K562 (cell line): Measurements from ENCODE around the gene PLAC8L1. TPM values are rescaled to one million over a fixed set of nuclear protein-coding genes. Genes with fewer than 3 reads are reported as not detected.

Source experiments
- ATAC-seq: fragments of 200-7000 bp; cut with Tn5 transposase; 3 replicates; pipeline ENCODE4 v1.9.1; 2020; ENCODE audit warnings: moderate library complexity
- BruUV-seq: library from RNA; stranded (reverse); fragments of 400-500 nt; replicated peaks from 2 replicates; lab custom pipeline; 2021; lab: Mats Ljungman, UMichigan
- CTCF ChIA-PET: fragments of 300-600 bp; formaldehyde crosslinking; extraction: SDS; loops from one replicate; lab custom pipeline; 2021; ENCODE audit warnings: low intra/inter-chr PET ratio; lab: Yijun Ruan, JAX
- POLR2A ChIA-PET: fragments of 300-600, 350-650 bp; sonication (Branson Sonifier 250); formaldehyde crosslinking; extraction: SDS; loops from one replicate; lab custom pipeline; 2021; ENCODE audit warnings: antibody characterized with exemption, inconsistent platforms; lab: Yijun Ruan, JAX
- DNase-seq, 4 experiments: peaks; one replicate each; pipeline versions ENCODE4 v3.0.0 to v3.0.0-alpha.2; 2011 to 2018; ENCODE audit warnings: low spot score in 3 of 4, mixed read lengths in 3 of 4; ENCODE audit errors: extremely low read depth in 1 of 4
- FAIRE-seq: peaks from 2 replicates; lab custom pipeline; 2011; peaks lifted over from hg19 to GRCh38; lab: Jason Lieb, UNC
- H2AFZ ChIP-seq: 2 replicates; pipeline ENCODE4 v1.6.0; 2011; ENCODE audit warnings: low read depth, low read length, control low read depth, inconsistent platforms
- H3K27ac ChIP-seq: fragments of 200-600 bp; 3 replicates; pipeline ENCODE4 v1.8.0; 2011; ENCODE audit warnings: low read depth, mild to moderate bottlenecking, control low read depth, inconsistent platforms, low read length, moderate library complexity, mixed read lengths; ENCODE audit errors: extremely low read depth
- H3K27me3 ChIP-seq, 2 experiments: fragments of 300-600 bp in 1 of 2; 2 replicates in 1 of 2; 3 replicates in 1 of 2; pipeline versions ENCODE4 v1.6.0 to v1.8.0; 2011; ENCODE audit warnings: inconsistent platforms in 2 of 2, low read length in 2 of 2, mild to moderate bottlenecking in 1 of 2, mixed read lengths in 1 of 2, moderate library complexity in 1 of 2; ENCODE audit not compliant: control insufficient read depth in 2 of 2, insufficient read depth in 2 of 2
- H3K36me3 ChIP-seq: fragments of 300-600 bp; 3 replicates; pipeline ENCODE4 v1.8.0; 2011; ENCODE audit warnings: mild to moderate bottlenecking, low read length, inconsistent platforms; ENCODE audit not compliant: control insufficient read depth, insufficient read depth
- H3K4me1 ChIP-seq, 2 experiments: fragments of 200-600 bp in 1 of 2; replicated peaks in 1 of 2; 2 replicates in 1 of 2; 3 replicates in 1 of 2; pipeline versions ENCODE4 v1.5.1 to v1.8.0; 2011; ENCODE audit warnings: inconsistent platforms in 2 of 2, low read length in 2 of 2, mild to moderate bottlenecking in 1 of 2, mixed read lengths in 1 of 2, moderate library complexity in 1 of 2; ENCODE audit not compliant: control insufficient read depth in 2 of 2, insufficient read depth in 2 of 2
- H3K4me2 ChIP-seq: 2 replicates; pipeline ENCODE4 v1.6.1; 2011; ENCODE audit warnings: low read length, control low read depth, inconsistent platforms, mixed read lengths; ENCODE audit not compliant: insufficient read depth
- H3K4me3 ChIP-seq: fragments of 200-600 bp; sonication (generic), shearing (Covaris generic); 2 replicates; pipeline ENCODE4 v1.5.1; 2016; ENCODE audit warnings: control low read depth, inconsistent platforms
- H3K79me2 ChIP-seq: fragments of 200-600 bp; 3 replicates; pipeline ENCODE4 v1.8.0; 2011; ENCODE audit warnings: low read length, inconsistent platforms; ENCODE audit not compliant: control insufficient read depth, insufficient read depth
- H3K9ac ChIP-seq, 2 experiments: 2 replicates each; pipeline versions ENCODE4 v1.6.0 to v1.6.1; 2011; ENCODE audit warnings: low read depth in 2 of 2, low read length in 2 of 2, control low read depth in 1 of 2, inconsistent platforms in 1 of 2, mild to moderate bottlenecking in 1 of 2, mixed read lengths in 1 of 2; ENCODE audit not compliant: insufficient read depth in 1 of 2
- H3K9me1 ChIP-seq: one replicate; pipeline ENCODE4 v1.6.0; 2011; ENCODE audit warnings: inconsistent platforms, mild to moderate bottlenecking, low read length, moderate library complexity; ENCODE audit not compliant: control insufficient read depth, insufficient read depth
- H3K9me3 ChIP-seq: replicated peaks from 2 replicates; pipeline ENCODE4 v1.5.1; 2011; ENCODE audit warnings: low read depth, low read length, inconsistent platforms; ENCODE audit not compliant: control insufficient read depth, insufficient read depth
- H4K20me1 ChIP-seq: replicated peaks from 2 replicates; pipeline ENCODE4 v1.6.1; 2011; ENCODE audit warnings: low read length, inconsistent platforms, mixed read lengths; ENCODE audit not compliant: control insufficient read depth, insufficient read depth
- CAMTA2 ChIP-seq: fragments of 250-450 bp; sonication (Bioruptor Pico); conservative IDR thresholded peaks from 2 replicates; pipeline ENCODE4 v1.5.1; 2022
- CBX8 ChIP-seq: fragments of 200-600 bp; sonication (generic); IDR thresholded peaks from 2 replicates; pipeline ENCODE4 v1.6.1; 2012; ENCODE audit warnings: borderline replicate concordance, mixed run types, low read depth, mild to moderate bottlenecking, moderate library complexity, mixed read lengths, low read length, control low read depth, inconsistent platforms; ENCODE audit not compliant: poor library complexity, severe bottlenecking; ENCODE audit errors: extremely low read depth
- ETS1 ChIP-seq: conservative IDR thresholded peaks from 2 replicates; pipeline ENCODE4 v1.6.1; 2011; ENCODE audit warnings: low read depth, mild to moderate bottlenecking, low read length; ENCODE audit not compliant: control insufficient read depth
- FOS ChIP-seq: IDR thresholded peaks from 3 replicates; pipeline ENCODE4 v1.6.1; 2011; ENCODE audit not compliant: insufficient read length; ENCODE audit errors: extremely low read depth
- GTF2F1 ChIP-seq: IDR thresholded peaks from 2 replicates; pipeline ENCODE4 v1.6.1; 2011; ENCODE audit warnings: low read depth, low read length, improper control_type of control experiment
- MEIS2 ChIP-seq: fragments of 450-650 bp; IDR thresholded peaks from 2 replicates; pipeline ENCODE4 v1.6.1; 2014; ENCODE audit warnings: mild to moderate bottlenecking; ENCODE audit not compliant: partially characterized antibody
- RBM15 ChIP-seq: fragments of 200-400 bp; formaldehyde crosslinking; IDR thresholded peaks from 2 replicates; pipeline ENCODE4 v1.6.1; 2018; ENCODE audit warnings: mild to moderate bottlenecking, low read length, moderate library complexity; ENCODE audit not compliant: insufficient read depth
- SRSF3 ChIP-seq: fragments of 200-400 bp; formaldehyde crosslinking; IDR thresholded peaks from 2 replicates; pipeline ENCODE4 v1.6.1; 2016; ENCODE audit warnings: mild to moderate bottlenecking, low read length, moderate library complexity; ENCODE audit not compliant: insufficient read depth
- STAG1 ChIP-seq: sonication (generic); formaldehyde crosslinking; IDR thresholded peaks from 2 replicates; pipeline ENCODE4 v1.5.0; 2020; ENCODE audit warnings: missing genetic modification reagents, borderline replicate concordance
- THRB ChIP-seq: fragments of 450-650 bp; formaldehyde crosslinking; conservative IDR thresholded peaks from 2 replicates; pipeline ENCODE4 v1.4.0; 2022; ENCODE audit warnings: mild to moderate bottlenecking, missing genetic modification characterization
- ZNF395 ChIP-seq: fragments of 200-800 bp; sonication (Bioruptor generic); IDR thresholded peaks from 2 replicates; pipeline ENCODE4 v1.6.1; 2017; ENCODE audit warnings: missing genetic modification characterization, missing compliant biosample characterization
- WGBS: fragments of 100-300 bp; shearing (Covaris generic); methylation state at CpG from one replicate; pipeline ENCODE4 v1.1.6; 2016; ENCODE audit warnings: low coverage, mixed read lengths; ENCODE audit not compliant: insufficient coverage; ENCODE audit errors: missing lambda C conversion rate; 5-methylcytosine and 5-hydroxymethylcytosine counted together
- in situ Hi-C: fragments of 300-500 bp; cut with MboI; formaldehyde crosslinking; loops from 4 replicates; pipeline ENCODE4 v1.15.0; 2018; ENCODE audit warnings: inconsistent platforms, mixed read lengths
- intact Hi-C: fragments of 100-400 bp; cut with micrococcal nuclease; formaldehyde crosslinking; loops from 2 replicates; pipeline ENCODE4 v1.14.2; 2022
- polyA plus RNA-seq, 8 experiments: library from polyadenylated mRNA; depleted of rRNA in 4 of 8; stranded (reverse) in 5 of 8; unstranded in 3 of 8; fragments of >200 nt; fragmentation: Nextera tagmentation in 2 of 8; fragmentation: Illumina TruSeq in 1 of 8; extraction: Ambion mirVana in 2 of 8; extraction: Trizol in 1 of 8; gene quantifications; 2 replicates each; pipeline versions ENCODE4 v1.2.1 to v1.2.3, GENCODE V29; 2011 to 2014; ENCODE audit warnings: inconsistent platforms in 1 of 8, missing spikeins in 1 of 8
- total RNA-seq, 7 experiments: library from RNA; depleted of rRNA in 6 of 7; stranded (reverse); fragments of >200 nt in 6 of 7; fragmentation: Illumina TruSeq in 2 of 7; extraction: Trizol in 2 of 7; gene quantifications; 2 replicates each; pipeline versions ENCODE4 v1.2.1 to v1.2.3, GENCODE V29; 2011 to 2021; ENCODE audit warnings: low replicate concordance in 1 of 7

Gene PLAC8L1
- total and polyA plus RNA-seq, 9 of the 15 experiments (the other 6 are each of a cell fraction or from before 2014, with no cell fraction given) = 0.10 to 0.43 (median 0.26) TPM; not detected in 3

GRCh38 chr5:146055432-146055831 is 49.9 kb downstream of the PLAC8L1 start:
- Histone ChIP-seq H4K20me1 (no peaks in the 10 kb centered on the region), H3K4me1 (peaks cover 3 to 4% of the 10 kb centered on the region in 2 experiments; a peak in 3 of 5 replicates), H2AFZ (no peak overlapping the region), H3K4me3 (no peak overlapping the region), H3K9ac (no peak overlapping the region), H3K9me1 (no peaks in the 10 kb centered on the region), H3K36me3 (no peaks in the 10 kb centered on the region), H3K27me3 (peaks cover 11 to 17% of the 10 kb centered on the region in 2 experiments), H3K4me2 (no peak overlapping the region), H3K27ac (no peak overlapping the region), H3K79me2 (no peaks in the 10 kb centered on the region), H3K9me3 (no peaks in the 10 kb centered on the region)
- CTCF ChIA-PET = no interaction called here
- in situ Hi-C loops (loop anchor here (10.0 to 25.0 kb wide), 2 partner anchors 371 to 1843 kb away; no protein-coding TSS in a partner anchor), intact Hi-C loops (no loop called here)
- TF ChIP-seq SRSF3 (no peak), CBX8 (peak; percentile 91)
- 0% methylated on average over 2 of the region's 2 CpGs for WGBS
- no peak for ATAC-seq
- POLR2A ChIA-PET = no interaction called here
- FAIRE-seq = no peak
- no peak for DNase-seq
- BruUV-seq = no TSS peak

- H3K79me2 ChIP-seq = no peaks in the 10 kb centered on the region
- peak; percentile 76 for ATAC-seq
- in situ Hi-C loops = loop anchor here (10.0 to 25.0 kb wide), 2 partner anchors 368 to 1840 kb away; no protein-coding TSS in a partner anchor
- POLR2A ChIA-PET = no interaction called here
- H3K4me3 ChIP-seq = no peak overlapping the region
- no peaks in the 10 kb centered on the region for H3K36me3 ChIP-seq
- H3K9ac ChIP-seq = no peak overlapping the region
- peaks cover 0 to 4% of the 10 kb centered on the region in 2 experiments; a peak in 3 of 5 replicates for H3K27me3 ChIP-seq
- CTCF ChIA-PET = interaction anchor here (1.0 kb wide), 1 partner anchor 1849 kb away, joined by 4 read pairs; no protein-coding TSS in a partner anchor
- intact Hi-C loops = loop anchor here (1.0 to 5.0 kb wide), 2 partner anchors 78 to 375 kb away; no protein-coding TSS in a partner anchor
- no peaks in the 10 kb centered on the region for H3K9me3 ChIP-seq
- peak; percentile 23 for FAIRE-seq
- no peak overlapping the region for H3K4me2 ChIP-seq
- no TSS peak for BruUV-seq
- H3K4me1 ChIP-seq = no peaks in the 10 kb centered on the region; a peak in 1 of 5 replicates
- H3K27ac ChIP-seq = no peak overlapping the region
- H3K9me1 ChIP-seq = no peaks in the 10 kb centered on the region
- no peak overlapping the region for H2AFZ ChIP-seq
- no peaks in the 10 kb centered on the region for H4K20me1 ChIP-seq
- peak; percentile 26 to 38 (median 31) for DNase-seq
- no peak for TF ChIP-seq STAG1
- no peak for TF ChIP-seq ZNF395 (CRISPR knock-in tag)
- no peak for TF ChIP-seq GTF2F1
- no peak for TF ChIP-seq FOS
- TF ChIP-seq RBM15 = no peak
- TF ChIP-seq ETS1 = no peak
- TF ChIP-seq MEIS2 = no peak
- no peak for TF ChIP-seq CAMTA2 (CRISPR knock-in tag)
- TF ChIP-seq THRB (CRISPR knock-in tag) = no peak
These were observed 52.6 kb downstream of the PLAC8L1 start for GRCh38 chr5:146052780-146053179.
